K562 (cell line): ENCODE measurements around the gene ANKRD11. TPM values are rescaled to one million over a fixed set of nuclear protein-coding genes. Genes with fewer than 3 reads are reported as not detected.

ENCODE experiments used
- GTF2F1 ChIP-seq: IDR thresholded peaks from 2 replicates; pipeline ENCODE4 v1.6.1; 2011; ENCODE audit warnings: low read depth, low read length, improper control_type of control experiment
- NR2C1 ChIP-seq, 2 experiments: fragments of 450-650 bp; IDR thresholded peaks; 2 replicates each; pipeline ENCODE4 v1.6.1; 2017; ENCODE audit warnings: mild to moderate bottlenecking in 2 of 2, antibody characterized with exemption in 1 of 2, inconsistent platforms in 1 of 2, missing compliant biosample characterization in 1 of 2, missing genetic modification characterization in 1 of 2
- POLR2A ChIP-seq: fragments of 450-650 bp; conservative IDR thresholded peaks from 2 replicates; pipeline ENCODE4 v1.6.1; 2016
- REST ChIP-seq, 2 experiments: fragments of 450-650 bp; formaldehyde crosslinking in 1 of 2; IDR thresholded peaks; 2 replicates each; pipeline versions ENCODE4 v1.4.0 to v1.6.1; 2014 to 2020; ENCODE audit warnings: mild to moderate bottlenecking in 2 of 2, borderline replicate concordance in 1 of 2, low read depth in 1 of 2
- TBP ChIP-seq: optimal IDR thresholded peaks from 2 replicates; pipeline ENCODE3; 2011; ENCODE audit warnings: low read depth, low read length, improper control_type of control experiment
- ZBTB5 ChIP-seq: fragments of 450-650 bp; IDR thresholded peaks from 2 replicates; pipeline ENCODE4 v1.6.1; 2017; ENCODE audit warnings: antibody characterized with exemption
- polyA plus RNA-seq, 8 experiments: library from polyadenylated mRNA; depleted of rRNA in 4 of 8; stranded (reverse) in 5 of 8; unstranded in 3 of 8; fragments of >200 nt; fragmentation: Nextera tagmentation in 2 of 8; fragmentation: Illumina TruSeq in 1 of 8; extraction: Ambion mirVana in 2 of 8; extraction: Trizol in 1 of 8; gene quantifications; 2 replicates each; pipeline versions ENCODE4 v1.2.1 to v1.2.3, GENCODE V29; 2011 to 2014; ENCODE audit warnings: inconsistent platforms in 1 of 8, missing spikeins in 1 of 8
- total RNA-seq, 7 experiments: library from RNA; depleted of rRNA in 6 of 7; stranded (reverse); fragments of >200 nt in 6 of 7; fragmentation: Illumina TruSeq in 2 of 7; extraction: Trizol in 2 of 7; gene quantifications; 2 replicates each; pipeline versions ENCODE4 v1.2.1 to v1.2.3, GENCODE V29; 2011 to 2021; ENCODE audit warnings: low replicate concordance in 1 of 7
- TF ChIP-seq, protein P1 (sequence below), 2 experiments: fragments of 150-350 bp in 1 of 2; IDR thresholded peaks; 2 replicates each; pipeline ENCODE4 v1.6.1; 2012 to 2016; ENCODE audit warnings: low read depth in 2 of 2, low read length in 2 of 2, mild to moderate bottlenecking in 1 of 2, moderate library complexity in 1 of 2

ANKRD11 gene
- total and polyA plus RNA-seq, 9 of the 15 experiments (the other 6 are each of a cell fraction or from before 2014, with no cell fraction given): 4.7 to 126 (median 31.7) TPM

GRCh38 chr16:89219365-89219764 lies 271.0 kb downstream of the ANKRD11 start (continued):
- peak; percentile 50 for TF ChIP-seq REST (IDR thresholded peaks at IDR 0.05; ENCODE audit: borderline replicate concordance)
- TF ChIP-seq REST (CRISPR knock-in tag; IDR thresholded peaks at IDR 0.05; ENCODE audit: low read depth): no peak
- peak; percentile 20 for TF ChIP-seq TBP
- no peak for TF ChIP-seq GTF2F1
- 0 out of 2 replicates have a peak, but pooled peaks have one; percentile 33 for TF ChIP-seq POLR2A
- no peak for TF ChIP-seq ZBTB5
- TF ChIP-seq, protein P1, sequence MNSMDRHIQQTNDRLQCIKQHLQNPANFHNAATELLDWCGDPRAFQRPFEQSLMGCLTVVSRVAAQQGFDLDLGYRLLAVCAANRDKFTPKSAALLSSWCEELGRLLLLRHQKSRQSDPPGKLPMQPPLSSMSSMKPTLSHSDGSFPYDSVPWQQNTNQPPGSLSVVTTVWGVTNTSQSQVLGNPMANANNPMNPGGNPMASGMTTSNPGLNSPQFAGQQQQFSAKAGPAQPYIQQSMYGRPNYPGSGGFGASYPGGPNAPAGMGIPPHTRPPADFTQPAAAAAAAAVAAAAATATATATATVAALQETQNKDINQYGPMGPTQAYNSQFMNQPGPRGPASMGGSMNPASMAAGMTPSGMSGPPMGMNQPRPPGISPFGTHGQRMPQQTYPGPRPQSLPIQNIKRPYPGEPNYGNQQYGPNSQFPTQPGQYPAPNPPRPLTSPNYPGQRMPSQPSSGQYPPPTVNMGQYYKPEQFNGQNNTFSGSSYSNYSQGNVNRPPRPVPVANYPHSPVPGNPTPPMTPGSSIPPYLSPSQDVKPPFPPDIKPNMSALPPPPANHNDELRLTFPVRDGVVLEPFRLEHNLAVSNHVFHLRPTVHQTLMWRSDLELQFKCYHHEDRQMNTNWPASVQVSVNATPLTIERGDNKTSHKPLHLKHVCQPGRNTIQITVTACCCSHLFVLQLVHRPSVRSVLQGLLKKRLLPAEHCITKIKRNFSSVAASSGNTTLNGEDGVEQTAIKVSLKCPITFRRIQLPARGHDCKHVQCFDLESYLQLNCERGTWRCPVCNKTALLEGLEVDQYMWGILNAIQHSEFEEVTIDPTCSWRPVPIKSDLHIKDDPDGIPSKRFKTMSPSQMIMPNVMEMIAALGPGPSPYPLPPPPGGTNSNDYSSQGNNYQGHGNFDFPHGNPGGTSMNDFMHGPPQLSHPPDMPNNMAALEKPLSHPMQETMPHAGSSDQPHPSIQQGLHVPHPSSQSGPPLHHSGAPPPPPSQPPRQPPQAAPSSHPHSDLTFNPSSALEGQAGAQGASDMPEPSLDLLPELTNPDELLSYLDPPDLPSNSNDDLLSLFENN (IDR thresholded peaks at IDR 0.05; ENCODE audit: low read depth in 2 of 2, low read length in 2 of 2): 0 out of 4 replicates have a peak, but pooled peaks of 1 of the 2 experiments have one; percentile 9
- TF ChIP-seq NR2C1 (IDR thresholded peaks at IDR 0.05): peak; percentile 23; the same call in 1 of the 2 replicates
- no peak for TF ChIP-seq NR2C1 (tag; IDR thresholded peaks at IDR 0.05)
